GM04503 (cell line): ENCODE data around the gene MAX.
A peak's percentile ranks its signal among the peaks of the same experiment; 100 is the strongest.

Experiments used
- DNase-seq: peaks from one replicate; pipeline ENCODE4 v3.0.0-alpha.2; 2012; ENCODE audit warnings: low read depth

MAX gene

DNA sequence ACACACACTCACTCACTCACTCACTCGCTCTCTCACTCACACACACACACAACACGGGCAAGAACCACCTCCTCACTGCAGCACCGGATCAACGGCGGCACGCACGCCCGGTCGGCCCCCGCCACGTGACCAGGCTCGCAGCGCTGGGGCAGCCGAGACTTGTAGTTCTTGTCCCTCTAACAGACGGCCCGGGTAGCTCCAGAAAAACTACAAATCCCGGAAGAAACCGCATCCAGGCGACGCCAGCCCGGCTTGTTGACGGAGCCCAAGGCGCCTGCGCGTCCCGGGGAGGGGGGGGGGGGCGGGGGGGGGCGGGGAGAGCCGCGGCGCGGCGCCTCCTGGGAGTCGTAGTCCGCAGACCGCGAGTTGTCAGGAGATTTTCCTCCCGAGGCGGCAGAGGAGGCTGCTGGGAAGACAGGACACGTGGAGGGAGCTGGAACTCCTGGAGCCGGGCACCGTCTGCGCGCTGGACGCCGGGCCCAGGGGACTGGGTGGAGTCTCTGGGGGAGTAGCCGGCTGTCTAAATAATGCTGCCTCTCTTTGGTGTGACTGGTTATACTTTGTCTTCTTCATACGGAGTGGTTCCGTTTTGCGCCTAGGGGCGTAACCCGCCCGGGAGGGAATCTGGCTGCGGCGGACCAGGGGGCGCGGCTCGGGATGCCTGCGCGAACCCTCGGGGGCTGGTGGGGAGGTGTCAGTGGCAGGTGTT lies at the start of gene MAX:
Gene MAX, minus strand, starts transcription at position 77 of the 709 bp plus-strand sequence. CDS start 178 bp downstream, outside the sequence.
- peak; percentile 85 for DNase-seq

GRCh38 chr14:65151609-65151956 lies 49.3 kb upstream of the MAX start:
- DNase-seq: no peak

GRCh38 chr14:65150898-65151608 lies 48.7 kb upstream of the MAX start:
- no peak for DNase-seq

DNA sequence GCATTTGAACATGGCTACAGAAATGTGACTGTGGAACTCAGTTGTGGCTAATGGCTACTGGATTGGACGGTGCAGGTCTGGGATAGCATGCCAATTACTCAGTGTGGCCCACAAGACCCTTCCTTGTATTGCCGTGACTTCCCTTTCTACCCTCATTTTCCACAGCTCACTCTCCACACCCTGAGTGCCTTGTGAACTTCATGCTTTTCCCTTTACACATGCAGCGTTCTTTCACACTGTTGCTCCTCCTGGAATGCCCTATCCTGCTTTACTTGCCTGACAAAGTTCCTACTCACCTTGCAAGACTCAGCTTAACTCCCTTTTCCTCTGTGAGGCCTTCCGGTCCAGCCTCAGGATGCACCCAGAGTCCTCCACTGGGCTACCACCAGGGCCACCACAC lies 46.8 kb upstream of the MAX start:
- DNase-seq: no peak

DNA sequence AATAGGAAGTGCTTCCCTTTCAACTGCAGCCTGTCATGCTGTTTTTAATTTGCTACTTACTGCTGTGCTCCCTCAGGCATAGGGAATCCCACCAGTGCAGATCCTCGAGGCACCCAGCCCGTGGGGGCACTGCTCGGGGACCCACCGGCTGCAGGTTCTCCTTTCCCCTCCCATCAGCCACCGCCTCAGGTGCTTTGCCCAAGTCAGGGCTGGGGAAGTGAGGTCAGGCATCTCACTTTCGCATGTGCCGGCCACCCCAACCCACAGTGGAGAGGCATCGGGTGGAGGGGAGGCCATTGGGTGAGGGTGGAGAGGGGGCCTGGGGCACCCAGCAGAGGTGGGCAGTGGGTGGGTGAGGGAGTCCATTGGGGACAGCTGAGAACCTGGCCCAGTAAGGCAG lies 41.9 kb upstream of the MAX start:
- no peak for DNase-seq

DNA sequence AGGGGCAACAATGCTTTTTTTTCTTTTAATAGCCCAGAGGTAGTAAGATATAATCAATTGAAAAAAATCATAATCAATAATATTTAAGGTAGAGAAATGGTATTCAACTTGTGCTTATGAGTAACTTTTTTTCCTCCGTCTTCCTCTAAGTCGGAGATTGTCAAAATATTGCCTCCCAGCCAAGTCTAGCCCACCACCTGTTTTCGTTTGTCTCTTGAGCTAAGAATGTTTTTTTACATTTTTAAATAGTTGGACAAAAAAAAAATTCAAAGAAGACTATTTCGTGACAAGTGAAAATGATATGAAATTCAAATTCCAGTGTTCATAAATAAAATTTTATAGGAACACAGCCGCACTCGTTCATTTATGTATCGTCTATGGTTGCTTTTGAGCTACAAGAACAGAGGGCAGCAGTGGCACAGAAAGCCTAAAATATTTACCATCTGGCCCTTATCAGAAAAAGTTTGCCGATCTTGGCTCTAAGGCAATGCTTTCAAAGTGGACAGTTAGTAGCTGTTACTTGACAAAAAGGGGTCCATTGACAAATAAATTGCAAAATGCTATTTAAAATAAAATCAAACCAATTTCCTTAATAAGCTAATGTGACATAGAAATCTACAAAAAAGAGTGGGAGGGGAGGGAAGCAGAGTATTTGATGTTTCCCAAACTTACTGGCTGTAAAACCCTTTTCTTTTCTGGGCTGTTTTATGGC lies 40.8 kb upstream of the MAX start:
- no peak for DNase-seq

GRCh38 chr14:65142429-65142828 lies 40.1 kb upstream of the MAX start:
- DNase-seq: no peak

DNA sequence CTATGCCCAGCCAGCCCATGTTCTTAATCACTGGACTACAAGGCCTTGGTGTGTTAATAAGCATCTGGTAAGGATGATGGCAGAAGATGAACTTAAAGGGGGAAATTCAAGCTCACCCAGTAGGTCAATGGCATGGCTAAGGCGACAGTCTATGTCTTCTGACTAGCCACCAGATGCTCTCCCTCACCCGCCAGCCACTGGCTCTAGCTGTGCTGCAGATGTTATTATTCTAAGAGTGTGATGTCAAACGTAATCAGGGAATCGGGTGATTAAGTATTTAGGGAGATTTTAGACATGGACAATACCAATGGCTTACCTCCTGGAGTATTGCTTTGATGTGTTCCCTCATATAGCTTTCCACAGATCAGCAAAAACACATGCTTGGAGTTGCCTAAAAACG lies 39.2 kb upstream of the MAX start:
- DNase-seq: no peak

DNA sequence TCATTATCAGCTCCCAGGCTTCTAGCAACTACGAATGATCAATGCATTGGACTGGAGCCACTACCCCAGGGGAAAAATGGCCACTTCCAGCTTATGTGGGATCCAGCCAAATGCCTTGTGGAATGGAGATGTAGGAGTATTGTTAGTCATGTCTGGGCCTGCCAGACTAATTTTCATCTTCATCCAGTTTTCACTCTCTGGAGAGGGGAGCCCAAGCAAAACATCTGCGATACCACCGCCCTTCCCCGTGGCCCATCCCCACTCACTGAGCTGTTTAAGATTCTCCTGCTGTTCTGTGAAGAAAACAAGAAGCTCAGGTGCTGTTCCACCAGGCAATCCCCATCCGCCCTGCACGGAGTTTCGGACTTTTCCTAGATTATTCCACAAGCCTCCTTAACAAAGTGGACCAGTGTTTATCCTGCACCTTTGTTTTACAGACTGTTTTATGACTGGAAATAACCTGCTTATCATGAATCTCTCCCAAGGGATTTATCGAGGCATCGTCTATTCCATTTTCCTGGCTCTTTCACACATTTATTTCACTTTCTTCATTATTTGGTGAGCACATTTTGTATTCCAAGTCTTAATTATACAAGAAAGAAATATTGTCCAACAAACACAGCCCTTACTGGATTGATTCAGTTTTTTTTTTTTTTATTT lies 35.5 kb upstream of the MAX start:
- DNase-seq: no peak

DNA sequence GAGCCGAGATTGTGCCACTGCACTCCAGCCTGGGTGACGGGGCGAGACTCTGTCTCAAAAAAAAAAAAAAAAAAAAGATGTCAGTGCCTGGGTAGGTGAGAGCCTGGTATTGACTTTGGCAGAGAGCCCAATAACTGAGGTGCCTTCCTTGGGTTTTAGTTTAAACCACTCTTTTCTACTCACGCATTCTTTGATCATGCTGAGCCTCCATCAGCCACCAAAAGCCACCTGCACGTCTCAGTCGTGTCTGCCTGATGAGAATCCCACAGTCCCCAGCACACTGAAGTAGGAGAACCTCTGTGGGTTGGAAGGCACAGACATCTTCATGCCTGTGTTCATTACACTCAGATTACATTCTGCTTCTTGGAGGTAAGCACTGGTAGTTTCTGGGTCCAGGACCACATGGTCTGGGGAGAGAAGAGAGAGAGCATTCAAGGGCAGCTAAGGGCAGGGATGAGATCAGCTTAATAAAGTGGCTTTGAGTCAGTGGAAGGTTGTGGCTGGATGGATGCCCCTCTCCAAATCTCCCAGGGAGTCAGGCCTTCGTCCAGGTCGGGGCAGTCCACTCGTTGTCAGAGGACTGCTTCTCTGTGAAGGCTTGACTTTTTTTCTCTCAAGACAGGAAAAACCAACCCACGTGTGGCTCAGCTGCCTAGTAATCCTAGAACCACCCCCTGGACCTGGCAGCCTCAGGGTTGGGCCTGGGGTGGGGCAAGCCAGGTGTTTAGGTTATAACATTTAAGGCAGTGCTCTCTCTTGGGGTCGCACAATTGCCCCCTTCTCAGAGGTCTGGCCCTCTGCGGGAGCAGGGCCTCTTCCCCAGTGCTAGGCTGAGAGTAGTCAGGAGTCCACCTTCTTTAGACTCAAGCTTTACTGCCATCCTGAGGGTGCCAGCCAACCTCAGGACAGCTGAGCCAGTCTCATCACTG lies 32.6 kb upstream of the MAX start:
- no peak for DNase-seq

DNA sequence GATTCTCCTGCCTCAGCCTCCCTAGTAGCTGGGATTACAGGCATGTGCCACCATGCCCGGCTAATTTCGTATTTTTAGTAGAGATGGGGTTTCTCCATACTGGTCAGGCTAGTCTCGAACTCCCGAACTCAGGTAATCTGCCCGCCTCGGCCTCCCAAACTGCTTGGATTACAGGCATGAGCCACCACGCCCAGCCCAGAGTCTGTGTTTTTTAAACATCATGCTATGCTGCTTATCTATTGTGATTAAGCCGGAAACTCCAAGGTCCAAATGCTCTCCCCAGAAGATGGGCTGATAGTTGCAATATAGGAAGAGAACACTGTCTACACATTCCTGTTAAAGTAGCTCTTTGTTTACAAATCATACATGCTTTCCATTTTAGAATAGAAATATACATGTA lies 30.5 kb upstream of the MAX start:
- DNase-seq: no peak

- peak; percentile 38 for DNase-seq
Measured at GRCh38 chr14:65131301-65131701, 29.0 kb upstream of the MAX start.

- DNase-seq: no peak
Measured at GRCh38 chr14:65128096-65128495, 25.8 kb upstream of the MAX start.

GRCh38 chr14:65117769-65118745 lies 15.7 kb upstream of the MAX start:
- no peak for DNase-seq

DNA sequence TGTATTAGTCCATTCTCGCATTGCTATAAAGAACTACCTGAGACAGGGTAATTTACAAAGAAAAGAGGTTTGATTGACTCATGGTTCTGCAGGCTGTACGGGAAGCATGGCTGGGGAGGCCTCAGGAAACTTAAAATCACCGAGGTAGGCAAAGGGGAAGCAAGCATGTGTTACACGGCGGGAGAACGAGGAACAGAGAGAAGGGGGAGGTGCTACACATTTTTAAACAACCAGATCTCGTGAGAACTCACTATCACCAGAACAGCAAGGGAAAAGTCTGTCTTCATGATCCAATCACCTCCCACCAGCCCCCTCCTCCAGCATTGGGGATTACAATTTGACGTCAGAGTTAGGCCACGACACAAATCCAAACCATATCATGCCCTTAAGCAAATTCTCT lies 13.3 kb upstream of the MAX start:
- DNase-seq: no peak

DNA sequence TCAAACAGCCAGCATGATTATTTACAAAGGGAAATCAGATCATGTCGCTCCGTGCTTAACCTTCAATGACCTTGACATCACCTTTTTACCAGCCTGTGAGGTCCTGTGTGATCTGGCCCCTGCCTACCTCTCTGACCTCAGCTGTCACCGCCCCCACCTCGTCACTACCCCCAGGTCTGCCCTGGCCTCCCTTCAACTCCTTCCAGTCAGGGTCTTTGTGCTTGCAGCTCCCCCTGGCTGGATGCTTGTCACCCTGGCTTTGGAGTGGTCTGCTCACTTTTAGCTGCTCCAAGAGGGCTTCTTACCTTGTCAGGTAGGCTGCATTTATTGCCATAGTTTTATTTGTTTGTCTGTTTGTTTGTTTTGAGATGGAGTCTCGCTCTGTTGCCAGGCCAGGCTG lies 8.2 kb upstream of the MAX start:
- DNase-seq: no peak

DNA sequence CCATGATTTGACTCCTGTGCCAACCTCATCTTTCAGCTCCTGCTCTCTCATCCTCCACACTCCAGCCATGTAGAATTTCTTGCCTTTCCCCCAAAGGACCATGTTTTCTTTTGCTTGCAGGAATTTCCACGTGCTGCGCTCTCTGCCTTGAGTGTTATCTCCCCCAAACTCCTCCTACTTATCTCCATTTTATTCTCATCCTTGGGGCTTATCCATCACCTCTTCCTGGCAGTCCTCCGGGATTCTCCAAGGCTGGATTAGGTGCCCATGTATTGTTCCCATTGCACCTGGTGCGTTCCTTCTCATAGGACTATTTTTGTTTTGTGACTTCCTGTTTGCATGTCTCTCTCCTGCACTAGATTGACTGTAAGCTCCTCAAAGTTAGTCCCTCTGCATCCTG lies 7.0 kb upstream of the MAX start:
- no peak for DNase-seq

DNA sequence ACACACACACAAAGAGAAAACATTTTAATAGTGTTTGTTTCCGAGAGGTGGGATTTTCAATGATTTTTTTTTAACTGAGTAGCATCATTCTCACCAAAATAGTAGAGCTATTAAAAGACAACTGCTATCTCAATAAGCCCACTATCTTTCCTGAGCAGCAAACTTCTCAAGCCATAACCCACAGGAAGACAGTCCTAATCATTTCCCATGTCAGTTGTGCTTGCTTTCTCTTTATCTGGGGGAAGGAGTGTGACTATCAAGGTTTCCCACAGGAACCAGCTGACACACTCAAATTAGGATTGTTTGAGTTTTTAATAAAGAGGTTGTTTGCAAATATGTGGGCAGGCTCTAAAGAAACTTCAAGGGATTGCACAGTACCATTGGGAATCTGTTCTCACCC lies 4.9 kb upstream of the MAX start:
- DNase-seq: no peak

GRCh38 chr14:65106736-65107135 lies 4.4 kb upstream of the MAX start:
- no peak for DNase-seq

DNA sequence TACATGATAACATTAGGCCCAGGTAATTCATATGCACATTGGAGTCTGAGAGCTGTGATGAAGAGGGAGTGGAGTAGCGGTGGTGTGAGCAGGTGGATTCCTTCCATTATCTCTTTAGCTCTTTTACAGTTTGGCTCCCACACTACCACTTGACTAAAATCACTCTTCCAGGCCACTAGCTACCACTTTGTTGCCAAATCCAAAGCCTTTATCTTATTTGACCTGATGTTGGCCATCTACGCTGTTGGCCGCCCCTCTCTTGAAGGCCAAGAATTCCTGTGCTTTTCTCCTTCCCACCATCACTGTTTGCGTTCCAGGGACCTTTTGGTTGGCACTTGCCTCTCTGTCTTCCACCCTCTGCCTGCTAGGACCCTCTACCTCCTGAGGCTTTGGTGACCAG lies 4.0 kb upstream of the MAX start:
- no peak for DNase-seq
